ENCODE measurements around the gene STARD3. TPM values are rescaled to one million over a fixed set of nuclear protein-coding genes. Genes with fewer than 3 reads are reported as not detected.

Gene STARD3
- total and polyA plus RNA-seq, 2 donors from 2014 or later, result 32.1 to 47.6 TPM

GRCh38 chr17:39684369-39685192, 47.6 kb downstream of the STARD3 start:
- Histone ChIP-seq H3K27ac (ENCODE audit: low read depth in 2 of 2, low read length in 2 of 2) (no peak overlapping the region), H3K27me3 (ENCODE audit: control insufficient read depth, insufficient read depth, low read length) (no peaks in the 10 kb centered on the region), H3K36me3 (ENCODE audit: control insufficient read depth in 2 of 3, insufficient read depth in 3 of 3, low read length in 3 of 3) (peaks cover 0 to 5% (median 2%) of the 10 kb centered on the region in 3 donors), H3K9me3 (ENCODE audit: control insufficient read depth in 2 of 3, insufficient read depth in 1 of 3, low read length in 3 of 3) (no peaks in the 10 kb centered on the region), H3K9ac (ENCODE audit: low read length in 3 of 3) (no peak overlapping the region), H3K4me1 (ENCODE audit: control insufficient read depth in 2 of 3, insufficient read depth in 2 of 3, low read depth in 1 of 3, low read length in 3 of 3) (peaks cover 0 to 14% (median 11%) of the 10 kb centered on the region in 3 donors), H3K4me3 (ENCODE audit: low read length in 3 of 3) (no peak overlapping the region)
- intact Hi-C loops (cut with DNase I), result no loop called here
- no peak for FAIRE-seq
- DNase-seq, result peak in 1 of 5 donors; percentile 40
- TF ChIP-seq CTCF (IDR thresholded peaks at IDR 0.05; ENCODE audit: borderline replicate concordance, extremely low read depth, insufficient read depth), result no peak

- Histone ChIP-seq H3K36me3 (ENCODE audit: control insufficient read depth in 2 of 3, insufficient read depth in 3 of 3, low read length in 3 of 3) (peaks cover 0 to 5% (median 0%) of the 10 kb centered on the region in 3 donors), H3K27ac (ENCODE audit: low read depth in 2 of 2, low read length in 2 of 2) (peak overlapping the region; percentile 41 to 95), H3K4me1 (ENCODE audit: control insufficient read depth in 2 of 3, insufficient read depth in 2 of 3, low read depth in 1 of 3, low read length in 3 of 3) (peaks cover 0 to 11% (median 9%) of the 10 kb centered on the region in 3 donors), H3K4me3 (ENCODE audit: low read length in 3 of 3) (peak overlapping the region; percentile 88 to 100 (median 98)), H3K27me3 (ENCODE audit: control insufficient read depth, insufficient read depth, low read length) (no peaks in the 10 kb centered on the region), H3K9ac (ENCODE audit: low read length in 3 of 3) (peak overlapping the region in 1 of 3 donors; percentile 92), H3K9me3 (ENCODE audit: control insufficient read depth in 2 of 3, insufficient read depth in 1 of 3, low read length in 3 of 3) (no peaks in the 10 kb centered on the region)
- no peak for TF ChIP-seq CTCF (IDR thresholded peaks at IDR 0.05; ENCODE audit: borderline replicate concordance, extremely low read depth, insufficient read depth)
- intact Hi-C loops (cut with DNase I), result no loop called here
- DNase-seq (peak in 1 of 5 donors; percentile 7), FAIRE-seq (no peak)
These were observed 50.2 kb downstream of the STARD3 start for GRCh38 chr17:39687101-39687545.

- Histone ChIP-seq H3K9me3 (ENCODE audit: control insufficient read depth in 2 of 3, insufficient read depth in 1 of 3, low read length in 3 of 3) (no peaks in the 10 kb centered on the region), H3K27me3 (ENCODE audit: control insufficient read depth, insufficient read depth, low read length) (no peaks in the 10 kb centered on the region), H3K27ac (ENCODE audit: low read depth in 2 of 2, low read length in 2 of 2) (peak within 1 kb of the TSS; percentile 95 to 96), H3K36me3 (ENCODE audit: control insufficient read depth in 2 of 3, insufficient read depth in 3 of 3, low read length in 3 of 3) (no peaks in the 10 kb centered on the region), H3K9ac (ENCODE audit: low read length in 3 of 3) (peak within 1 kb of the TSS; percentile 72 to 92 (median 80)), H3K4me1 (ENCODE audit: control insufficient read depth in 2 of 3, insufficient read depth in 2 of 3, low read depth in 1 of 3, low read length in 3 of 3) (peaks cover 0 to 11% (median 9%) of the 10 kb centered on the region in 3 donors), H3K4me3 (ENCODE audit: low read length in 3 of 3) (peak within 1 kb of the TSS; percentile 88 to 100 (median 98))
- intact Hi-C loops (cut with DNase I), result no loop called here
- peak; percentile 91 to 97 (median 95) for DNase-seq
- TF ChIP-seq CTCF (IDR thresholded peaks at IDR 0.05; ENCODE audit: borderline replicate concordance, extremely low read depth, insufficient read depth), result no peak
- FAIRE-seq, result no peak
These were observed 50.9 kb downstream of the STARD3 start, which contains the start of gene PGAP3 for GRCh38 chr17:39687546-39688474. Gene PGAP3, minus strand, starts transcription at chr17:39688057. Its CDS starts 43 bp downstream, at chr17:39688014.

Data from kidney (tissue), 14 donors.